Stimulated activated CD8-positive, alpha-beta memory T cell treated with anti-CD3 and anti-CD28 coated beads, Interleukin-4, amount 100 ng/mL, for 24 hours (primary cell): ENCODE data around the gene ZBTB18.
"Not testable (repeated sequence)": the region's sequence is repeated elsewhere in the genome, so short reads cannot be mapped to it uniquely, and the experiment has no call there.

Experiments
- DNase-seq: peaks from one replicate; pipeline ENCODE4 v3.0.0-alpha.2; 2020; ENCODE audit warnings: low read depth

The ZBTB18 gene

GRCh38 chr1:244042293-244042692, 8.8 kb upstream of the ZBTB18 start:
- no peak for DNase-seq

DNA sequence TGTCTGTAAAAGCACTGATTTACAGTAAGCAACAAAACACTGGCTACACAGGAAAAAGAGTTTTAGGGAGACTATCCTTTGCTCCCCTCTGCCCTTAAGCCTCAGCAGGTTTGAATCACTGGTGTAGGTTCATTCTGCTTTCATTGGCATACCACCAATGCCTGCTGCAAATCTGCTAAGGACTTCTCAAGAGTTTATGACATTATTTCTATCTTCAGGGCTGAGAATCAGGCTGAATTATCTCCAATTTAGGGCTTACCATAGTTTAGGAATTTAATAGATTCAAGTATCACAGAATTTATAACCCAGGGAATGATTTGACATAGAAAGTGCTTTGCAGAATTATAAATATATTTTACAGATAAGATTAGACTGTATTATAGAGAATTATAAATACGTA, 6.7 kb upstream of the ZBTB18 start:
- DNase-seq = no peak

DNA sequence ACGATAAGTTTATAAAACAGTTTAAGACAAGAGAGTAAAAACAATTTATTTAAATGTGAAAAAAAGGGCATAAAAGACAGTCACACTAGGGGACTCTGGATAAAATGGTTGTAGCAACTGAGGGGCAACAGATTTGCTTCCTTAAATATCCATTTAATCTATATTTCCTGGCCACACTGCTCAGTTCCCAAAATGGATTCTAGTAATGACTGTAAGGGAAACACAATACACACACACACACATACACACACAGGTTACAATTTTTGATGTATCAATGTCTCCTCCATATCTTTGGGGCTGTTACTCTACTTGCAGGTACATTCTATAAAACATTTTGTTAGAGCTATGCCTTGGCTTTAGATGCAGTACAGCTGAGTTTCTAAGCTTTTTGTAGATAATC, 4.8 kb upstream of the ZBTB18 start:
- not testable (repeated sequence) for DNase-seq

DNA sequence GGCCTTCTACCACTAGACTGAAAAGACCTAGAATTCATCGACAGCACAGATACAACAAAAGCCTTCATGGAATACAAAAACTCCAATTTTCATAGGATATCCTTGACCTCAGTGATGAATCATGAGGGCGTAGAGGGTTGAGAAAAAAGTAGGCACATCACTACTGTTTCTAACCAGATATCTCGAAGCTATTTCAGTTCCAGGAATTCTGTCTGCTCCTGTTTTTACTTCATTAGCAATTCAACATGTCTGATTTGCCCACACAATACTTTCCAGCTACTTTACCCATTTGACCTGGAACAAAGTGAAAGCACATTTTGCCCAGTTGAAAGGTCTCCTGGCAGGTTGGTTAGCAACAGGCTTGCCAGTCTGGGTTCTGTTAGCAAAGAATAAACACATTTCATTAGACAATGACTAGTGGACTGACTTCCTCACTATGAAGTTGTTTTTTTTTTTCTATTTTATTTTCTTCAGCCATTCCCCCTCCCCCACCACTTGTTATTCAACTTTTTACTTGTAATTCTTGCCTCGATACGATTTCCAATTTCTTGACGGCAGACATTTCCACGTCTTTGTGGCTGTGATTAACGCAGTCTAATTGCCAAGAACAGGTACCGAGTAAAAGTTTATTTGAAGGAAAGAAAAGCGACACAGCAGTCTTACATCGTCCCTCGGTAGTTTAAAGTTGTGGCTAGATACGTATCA, 4.0 kb upstream of the ZBTB18 start:
- no peak for DNase-seq

GRCh38 chr1:244047621-244048255, 3.3 kb upstream of the ZBTB18 start:
- DNase-seq = no peak

DNA sequence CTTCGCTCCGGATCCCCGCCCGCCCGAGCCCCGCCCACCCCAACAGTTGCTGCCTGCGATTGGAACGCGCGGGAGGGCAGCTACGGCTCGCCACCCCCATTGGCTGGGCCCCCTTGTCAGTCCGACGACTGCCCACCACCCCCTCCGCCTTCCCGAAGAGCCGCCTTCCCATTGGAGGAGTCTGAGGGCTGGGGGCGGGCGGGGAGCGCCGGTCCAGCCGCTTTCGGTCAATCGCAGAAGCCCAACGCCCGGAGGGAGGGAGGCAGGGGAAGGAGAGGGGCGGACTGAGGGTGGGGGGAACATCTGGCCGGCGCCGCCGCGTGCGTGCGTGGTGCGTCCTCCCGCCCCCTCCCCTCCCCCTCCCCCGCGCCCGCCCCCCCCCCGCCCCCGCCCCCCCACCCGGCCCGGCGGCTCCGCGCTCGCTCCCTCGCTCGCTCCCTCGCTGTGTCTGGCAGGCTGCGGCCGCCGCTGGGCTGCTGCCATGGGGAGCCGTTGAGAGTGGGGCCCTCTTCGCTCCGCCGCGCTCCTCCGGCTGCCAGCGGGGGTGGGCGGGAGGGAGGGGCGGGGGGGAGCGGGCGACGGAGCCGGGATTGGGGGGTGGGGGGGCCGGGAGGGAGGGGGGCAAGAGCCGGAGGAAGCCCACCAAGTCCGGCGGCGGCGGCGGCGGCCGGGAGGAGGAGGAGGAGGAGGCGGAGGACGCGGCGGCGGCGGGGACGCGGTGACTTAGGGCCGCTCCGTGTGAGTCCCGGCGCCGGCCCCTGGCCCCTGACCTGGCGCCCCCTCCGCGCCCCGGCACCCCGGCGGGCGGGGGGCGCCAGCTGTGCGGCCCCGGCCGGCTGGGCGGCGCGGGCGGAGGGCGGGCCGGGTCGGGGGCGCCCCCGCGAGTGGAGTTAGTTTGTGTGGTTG, 2.6 kb upstream of the ZBTB18 start:
- peak; percentile 96 for DNase-seq

GRCh38 chr1:244049162-244050013, 1.7 kb upstream of the ZBTB18 start:
- DNase-seq = peak; percentile 18

DNA sequence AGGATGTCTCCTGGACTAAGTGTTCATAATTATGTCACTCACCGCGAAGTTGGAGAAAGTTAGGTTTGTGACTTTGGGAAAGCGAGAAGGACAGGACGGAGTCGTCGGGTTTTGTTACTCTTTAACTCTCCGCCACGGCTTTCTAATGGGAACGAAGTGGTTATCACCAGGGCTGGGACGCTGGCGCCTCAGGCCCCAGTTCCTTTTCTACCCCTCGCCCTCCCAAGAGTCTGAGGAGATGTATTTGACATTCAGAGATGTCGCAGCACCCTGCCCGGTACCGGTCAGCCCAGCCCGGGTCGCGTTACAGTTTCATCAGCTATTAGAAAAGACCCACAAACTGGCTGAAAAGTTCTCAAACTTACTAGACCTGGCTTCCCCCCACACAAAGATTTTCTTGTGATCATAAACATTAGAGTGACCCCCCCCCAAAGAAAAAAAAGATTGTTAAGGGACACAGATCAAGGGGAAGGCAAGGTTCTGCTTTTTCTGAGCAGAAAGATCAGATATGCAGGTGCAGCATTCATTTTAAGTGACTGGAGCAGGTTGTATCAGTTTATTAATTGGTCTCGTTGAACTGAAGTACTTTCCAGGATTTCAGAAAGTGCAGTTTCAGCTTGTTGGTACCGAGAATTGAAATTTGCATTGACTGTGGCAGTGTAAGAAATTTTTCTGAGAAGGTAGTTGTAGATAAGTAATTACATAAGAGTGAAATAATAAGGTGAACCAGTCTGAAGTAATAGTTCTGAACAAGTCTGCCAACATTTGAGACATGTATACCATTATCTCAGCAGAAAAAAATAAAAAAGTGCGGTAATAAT, 859 bp upstream of the ZBTB18 start:
- DNase-seq = no peak

DNA sequence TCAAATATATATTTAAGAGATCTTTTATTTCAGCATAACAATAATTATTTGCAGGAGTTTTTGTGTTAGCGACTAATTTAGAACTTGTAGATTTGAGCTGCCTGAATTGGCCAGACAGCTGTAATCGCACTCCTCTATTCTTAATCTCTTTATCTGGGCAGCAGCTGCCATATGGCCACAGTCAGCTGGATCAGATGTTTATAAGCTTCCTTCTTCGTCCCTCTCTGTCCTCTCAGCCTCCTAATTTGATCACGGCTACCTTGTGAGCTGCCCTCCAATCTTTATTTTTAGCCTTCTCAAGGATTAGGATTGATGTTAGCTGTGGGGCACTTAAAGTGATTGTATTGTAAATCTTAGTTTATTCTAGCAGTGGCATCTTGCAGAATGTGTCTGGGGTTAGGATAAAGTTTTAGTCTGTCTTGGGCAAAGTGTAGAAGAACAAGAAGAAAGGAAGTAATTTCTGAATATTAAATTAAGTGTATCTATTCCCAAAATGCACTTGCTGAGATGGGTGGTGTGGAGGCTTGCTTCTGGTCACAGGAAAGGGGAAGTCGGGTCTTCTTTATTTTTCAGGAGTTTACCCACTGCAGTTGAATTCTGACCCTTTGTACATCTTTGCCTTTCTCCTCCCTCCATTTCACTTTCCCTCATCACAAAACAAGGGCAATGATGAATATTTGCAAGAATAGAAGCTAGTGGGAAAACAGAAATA, 1.1 kb downstream of the ZBTB18 start:
- DNase-seq = no peak

GRCh38 chr1:244052728-244053312, 1.7 kb downstream of the ZBTB18 start:
- no peak for DNase-seq

GRCh38 chr1:244053831-244054230, 2.7 kb downstream of the ZBTB18 start:
- DNase-seq = no peak

- no peak for DNase-seq
Measured at GRCh38 chr1:244054247-244054923, 3.3 kb downstream of the ZBTB18 start.

DNA sequence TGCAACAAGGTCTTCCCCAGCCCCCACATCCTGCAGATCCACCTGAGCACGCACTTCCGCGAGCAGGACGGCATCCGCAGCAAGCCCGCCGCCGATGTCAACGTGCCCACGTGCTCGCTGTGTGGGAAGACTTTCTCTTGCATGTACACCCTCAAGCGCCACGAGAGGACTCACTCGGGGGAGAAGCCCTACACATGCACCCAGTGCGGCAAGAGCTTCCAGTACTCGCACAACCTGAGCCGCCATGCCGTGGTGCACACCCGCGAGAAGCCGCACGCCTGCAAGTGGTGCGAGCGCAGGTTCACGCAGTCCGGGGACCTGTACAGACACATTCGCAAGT, 3.8 kb downstream of the ZBTB18 start:
- peak; percentile 21 for DNase-seq

- no peak for DNase-seq
Measured at GRCh38 chr1:244056577-244056976, 5.5 kb downstream of the ZBTB18 start.

DNA sequence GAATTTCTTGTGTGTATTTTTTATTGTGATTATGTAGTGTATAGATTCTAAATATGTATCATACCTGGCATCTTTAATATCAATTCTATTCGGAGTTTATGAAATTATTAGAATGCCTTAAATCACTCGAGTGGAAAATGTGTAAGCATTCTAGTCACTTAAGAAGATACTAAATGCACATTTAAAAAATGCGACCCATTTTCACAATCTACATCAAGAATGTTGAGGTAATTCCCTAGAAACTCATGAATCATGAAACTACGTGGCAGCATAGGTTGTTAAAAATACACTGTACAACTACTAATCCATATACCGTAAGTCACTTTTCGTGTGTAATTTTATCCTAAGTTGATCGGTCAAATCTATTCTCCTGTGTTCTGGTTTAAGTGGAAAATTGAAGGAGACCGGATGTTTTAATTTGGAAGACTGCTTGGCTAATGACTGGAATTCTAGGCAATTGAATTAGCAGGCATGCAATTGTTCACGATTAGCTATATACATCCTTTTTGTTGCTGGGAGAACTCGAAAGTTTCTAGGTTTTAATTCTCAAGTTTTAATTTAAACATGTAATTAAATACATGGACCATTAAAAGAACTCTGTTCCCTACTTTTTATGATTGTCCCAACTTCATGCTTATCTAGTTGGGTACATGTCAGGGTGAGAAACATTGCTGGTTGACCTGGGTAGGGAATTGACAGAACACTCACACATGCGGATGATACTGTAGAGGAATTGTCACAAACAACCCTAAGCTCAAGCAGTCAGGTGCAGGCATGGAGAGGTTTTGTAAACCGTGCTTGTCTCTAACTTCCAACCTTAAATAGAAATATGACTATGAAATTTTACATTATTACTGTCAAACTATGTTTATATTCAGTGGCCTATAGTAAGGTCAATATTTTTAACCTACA, 6.6 kb downstream of the ZBTB18 start:
- DNase-seq = no peak

- DNase-seq = no peak
Measured at GRCh38 chr1:244060117-244060516, 9.0 kb downstream of the ZBTB18 start.

- no peak for DNase-seq
Measured at GRCh38 chr1:244060686-244061085, 9.6 kb downstream of the ZBTB18 start.

GRCh38 chr1:244062156-244062725, 11.2 kb downstream of the ZBTB18 start:
- no peak for DNase-seq
